LoVo (cell line): ENCODE data around the gene EZR.

Source experiments
- DNase-seq: peaks from one replicate; pipeline ENCODE4 v3.0.0-alpha.2; 2016; ENCODE audit warnings: low spot score

EZR gene

GRCh38 chr6:158817728-158818580 is 1.2 kb downstream of the EZR start:
- peak; percentile 85 for DNase-seq

GRCh38 chr6:158816803-158817727 is 2.1 kb downstream of the EZR start:
- no peak for DNase-seq

GRCh38 chr6:158816329-158816728 is 2.8 kb downstream of the EZR start:
- no peak for DNase-seq

GRCh38 chr6:158815907-158816306 is 3.3 kb downstream of the EZR start:
- DNase-seq = no peak

GRCh38 chr6:158815379-158815724 is 3.8 kb downstream of the EZR start:
- DNase-seq = no peak

GRCh38 chr6:158813032-158813431 is 6.1 kb downstream of the EZR start:
- DNase-seq = no peak

GRCh38 chr6:158812611-158813010 is 6.6 kb downstream of the EZR start:
- no peak for DNase-seq

GRCh38 chr6:158810155-158811095 is 8.7 kb downstream of the EZR start:
- DNase-seq = no peak

GRCh38 chr6:158808941-158809678 is 10.1 kb downstream of the EZR start:
- DNase-seq = no peak

- DNase-seq = no peak
Observed at GRCh38 chr6:158808442-158808833, 10.7 kb downstream of the EZR start.

- DNase-seq = no peak
Observed at GRCh38 chr6:158807515-158808441, 11.4 kb downstream of the EZR start.

GRCh38 chr6:158805698-158806377 is 13.3 kb downstream of the EZR start:
- no peak for DNase-seq

GRCh38 chr6:158804207-158804606 is 15.0 kb downstream of the EZR start:
- no peak for DNase-seq

- no peak for DNase-seq
Observed at GRCh38 chr6:158803733-158804143, 15.4 kb downstream of the EZR start.

GRCh38 chr6:158801655-158802294 is 17.4 kb downstream of the EZR start:
- peak; percentile 30 for DNase-seq

- DNase-seq = peak; percentile 71
Observed at GRCh38 chr6:158799051-158799792, 19.9 kb downstream of the EZR start.

GRCh38 chr6:158798311-158798710 is 20.9 kb downstream of the EZR start:
- DNase-seq = no peak
